Measurements from ENCODE around the gene LRRC25. TPM values are rescaled to one million over a fixed set of nuclear protein-coding genes. Genes with fewer than 3 reads are reported as not detected.

Gene LRRC25
- total RNA-seq, 1 experiment from 2014 or later, result not detected

DNA sequence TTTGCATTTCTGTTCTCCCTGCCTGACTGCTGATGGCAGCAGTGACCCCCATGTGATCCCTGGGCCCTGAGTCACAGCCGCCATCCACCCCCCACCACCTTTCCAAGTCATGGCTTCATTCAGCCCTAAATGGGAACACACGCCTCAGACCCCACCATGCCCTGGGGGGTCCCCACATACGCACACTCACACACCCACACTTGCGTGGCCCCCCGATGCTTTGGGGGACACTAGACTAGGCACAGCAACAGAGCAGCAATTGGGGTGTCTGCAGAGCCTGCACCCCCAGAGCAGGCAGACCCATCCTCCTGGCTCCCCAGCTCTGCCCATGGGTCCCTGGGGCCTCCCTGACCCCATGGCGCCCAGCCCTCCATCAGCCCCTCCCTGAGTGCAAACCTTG is 46.0 kb upstream of the LRRC25 start:
- Histone ChIP-seq H3K4me2 (ENCODE audit: insufficient read depth, insufficient read length, low read length) (no peak overlapping the region), H4K20me1 (ENCODE audit: control insufficient read depth, insufficient read depth, insufficient read length) (no peaks in the 10 kb centered on the region), H4K91ac (ENCODE audit: insufficient read length, low read depth, low read length) (no peak overlapping the region), H2AK5ac (ENCODE audit: insufficient read length, low read length) (no peak overlapping the region), H4K8ac (replicated peaks; ENCODE audit: insufficient read length, low read depth, low read length) (no peak overlapping the region), H3K56ac (ENCODE audit: insufficient read length, low read depth, low read length) (no peak overlapping the region), H2BK20ac (ENCODE audit: low read depth, low read length, poor library complexity, severe bottlenecking) (no peak overlapping the region), H3K27ac (ENCODE audit: insufficient read length, low read depth, low read length) (no peak overlapping the region), H3K9me3 (ENCODE audit: control insufficient read depth, low read depth, low read length) (no peaks in the 10 kb centered on the region), H3K14ac (ENCODE audit: insufficient read depth, low read length) (no peak overlapping the region), H2BK5ac (ENCODE audit: insufficient read length, low read length) (no peak overlapping the region), H3T11ph (ENCODE audit: low read length) (no peak overlapping the region), H2AFZ (ENCODE audit: low read length) (no peak overlapping the region), H3K23me2 (ENCODE audit: insufficient read length, low read depth, low read length, poor library complexity, severe bottlenecking) (peaks cover 2% of the 10 kb centered on the region), H2BK15ac (ENCODE audit: low read depth, low read length) (no peak overlapping the region), H3K4ac (ENCODE audit: low read depth, low read length) (no peak overlapping the region), H3K23ac (ENCODE audit: insufficient read length, low read depth, low read length) (no peak overlapping the region), H2BK12ac (ENCODE audit: insufficient read length, low read depth, low read length) (no peak overlapping the region), H2BK120ac (ENCODE audit: low read depth, low read length, poor library complexity, severe bottlenecking) (no peak overlapping the region), H3K79me1 (ENCODE audit: insufficient read depth, low read depth, low read length, poor library complexity, severe bottlenecking) (no peaks in the 10 kb centered on the region), H3K18ac (ENCODE audit: insufficient read length, low read depth, low read length) (no peak overlapping the region), H3K4me1 (ENCODE audit: insufficient read depth, low read length) (peaks cover 7% of the 10 kb centered on the region; the same call in 1 of the 2 replicates), H4K5ac (ENCODE audit: insufficient read length, low read depth, low read length) (no peak overlapping the region), H3K9ac (ENCODE audit: extremely low read depth, insufficient read length, low read length) (no peak overlapping the region), H3K79me2 (ENCODE audit: insufficient read depth, low read length) (no peaks in the 10 kb centered on the region), H3K27me3 (ENCODE audit: insufficient read depth, low read length) (no peaks in the 10 kb centered on the region)
- WGBS (ENCODE audit: extremely low coverage, insufficient read length, low lambda C conversion rate), result no CpG with 5 or more reads among the region's 6 CpGs
- TF ChIP-seq, protein P1, sequence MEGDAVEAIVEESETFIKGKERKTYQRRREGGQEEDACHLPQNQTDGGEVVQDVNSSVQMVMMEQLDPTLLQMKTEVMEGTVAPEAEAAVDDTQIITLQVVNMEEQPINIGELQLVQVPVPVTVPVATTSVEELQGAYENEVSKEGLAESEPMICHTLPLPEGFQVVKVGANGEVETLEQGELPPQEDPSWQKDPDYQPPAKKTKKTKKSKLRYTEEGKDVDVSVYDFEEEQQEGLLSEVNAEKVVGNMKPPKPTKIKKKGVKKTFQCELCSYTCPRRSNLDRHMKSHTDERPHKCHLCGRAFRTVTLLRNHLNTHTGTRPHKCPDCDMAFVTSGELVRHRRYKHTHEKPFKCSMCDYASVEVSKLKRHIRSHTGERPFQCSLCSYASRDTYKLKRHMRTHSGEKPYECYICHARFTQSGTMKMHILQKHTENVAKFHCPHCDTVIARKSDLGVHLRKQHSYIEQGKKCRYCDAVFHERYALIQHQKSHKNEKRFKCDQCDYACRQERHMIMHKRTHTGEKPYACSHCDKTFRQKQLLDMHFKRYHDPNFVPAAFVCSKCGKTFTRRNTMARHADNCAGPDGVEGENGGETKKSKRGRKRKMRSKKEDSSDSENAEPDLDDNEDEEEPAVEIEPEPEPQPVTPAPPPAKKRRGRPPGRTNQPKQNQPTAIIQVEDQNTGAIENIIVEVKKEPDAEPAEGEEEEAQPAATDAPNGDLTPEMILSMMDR (conservative IDR thresholded peaks at IDR 0.05), result no peak
- Mint-ChIP-seq H3K27me3 (ENCODE audit: low read depth) (peaks cover 1% of the 10 kb centered on the region; the same call in 1 of the 2 replicates), H3K9me3 (peaks cover 3% of the 10 kb centered on the region in 2 experiments; a peak in 3 of 5 replicates), H3K4me1 (peaks cover 20 to 23% of the 10 kb centered on the region in 2 experiments), H3K36me3 (ENCODE audit: insufficient read depth in 1 of 3, low read depth in 3 of 3) (peaks cover 5 to 27% (median 19%) of the 10 kb centered on the region in 3 experiments; a peak in 6 of 7 replicates), H3K4me3 (no peak overlapping the region), H3K27ac (peak overlapping the region in 2 of 3 experiments; percentile 61 to 84; a peak in 2 of 7 replicates)
- no peak for DNase-seq
